GM12892 (cell line): ENCODE data around the gene DHRS7C.
A peak's percentile ranks its signal among the peaks of the same experiment; 100 is the strongest.

ENCODE experiments used
- DNase-seq: peaks from one replicate; pipeline ENCODE4 v3.0.0; 2011; ENCODE audit not compliant: insufficient read length
- FAIRE-seq: peaks from 2 replicates; lab custom pipeline; 2011; peaks lifted over from hg19 to GRCh38; lab: Jason Lieb, UNC
- POLR2A ChIP-seq: IDR thresholded peaks from 2 replicates; pipeline ENCODE4 v1.6.1; 2011; ENCODE audit warnings: low read depth, low read length, control low read depth
- POLR2AphosphoS5 ChIP-seq: IDR thresholded peaks from 2 replicates; pipeline ENCODE4 v1.6.1; 2011; ENCODE audit warnings: low read depth, low read length, control low read depth
- TAF1 ChIP-seq: IDR thresholded peaks from 2 replicates; pipeline ENCODE4 v1.6.1; 2011; ENCODE audit warnings: low read depth, mild to moderate bottlenecking, control low read depth, low read length, borderline replicate concordance

DHRS7C gene

GRCh38 chr17:9729034-9729650, 62.2 kb downstream of the DHRS7C start:
- FAIRE-seq, result peak; percentile 67
- peak; percentile 34 for DNase-seq
- no peak for TF ChIP-seq POLR2A
- TF ChIP-seq POLR2AphosphoS5, result no peak
- no peak for TF ChIP-seq TAF1

- FAIRE-seq (no peak), DNase-seq (no peak)
- TF ChIP-seq POLR2A, result no peak
- TF ChIP-seq TAF1, result no peak
- no peak for TF ChIP-seq POLR2AphosphoS5
Measured at GRCh38 chr17:9728564-9728963, 62.8 kb downstream of the DHRS7C start.

GRCh38 chr17:9728005-9728404, 63.4 kb downstream of the DHRS7C start:
- FAIRE-seq (no peak), DNase-seq (no peak)
- no peak for TF ChIP-seq POLR2AphosphoS5
- TF ChIP-seq TAF1, result no peak
- no peak for TF ChIP-seq POLR2A

- no peak for TF ChIP-seq POLR2A
- no peak for TF ChIP-seq TAF1
- TF ChIP-seq POLR2AphosphoS5, result no peak
- no peak for DNase-seq
- FAIRE-seq, result no peak
Measured at GRCh38 chr17:9726291-9726690, 65.1 kb downstream of the DHRS7C start.

GRCh38 chr17:9725575-9725974, 65.8 kb downstream of the DHRS7C start:
- FAIRE-seq (no peak), DNase-seq (no peak)
- TF ChIP-seq POLR2AphosphoS5 (no peak), POLR2A (no peak), TAF1 (no peak)
